ENCODE data around the gene CACNA1C.

- TF ChIP-seq POLR2A (IDR thresholded peaks at IDR 0.05; ENCODE audit: low read depth, low read length) (no peak), FOXM1 (IDR thresholded peaks at IDR 0.05; ENCODE audit: low read depth, low read length) (no peak), HCFC1 (IDR thresholded peaks at IDR 0.05; ENCODE audit: low read length) (no peak), NBN (IDR thresholded peaks at IDR 0.05) (no peak)
Measured at GRCh38 chr12:2618291-2618995, 565.7 kb downstream of the CACNA1C start.

All from GM12878 (cell line).